ENCODE results near the gene TSSC4. TPM values are rescaled to one million over a fixed set of nuclear protein-coding genes. Genes with fewer than 3 reads are reported as not detected.

Gene TSSC4
- total RNA-seq, 1 experiment from 2014 or later: 87.6 TPM

DNA sequence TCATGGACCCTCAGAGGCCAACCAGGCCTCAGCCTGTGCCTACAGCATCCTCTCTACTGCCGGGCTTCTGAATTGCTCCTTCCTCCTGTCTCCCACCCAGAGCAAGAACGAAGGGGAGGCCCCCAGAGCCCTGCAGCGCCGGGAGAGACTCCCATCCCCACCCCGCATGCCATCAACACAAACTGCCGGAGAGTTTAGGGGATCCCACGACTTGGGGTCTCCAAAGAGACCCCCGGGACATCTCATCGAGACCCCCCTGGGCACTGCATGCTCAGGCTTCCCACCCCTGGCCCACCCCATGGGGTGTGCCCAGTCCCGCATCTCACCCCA, 31.7 kb upstream of the TSSC4 start:
- no peak for DNase-seq (ENCODE audit: low read depth)

DNA sequence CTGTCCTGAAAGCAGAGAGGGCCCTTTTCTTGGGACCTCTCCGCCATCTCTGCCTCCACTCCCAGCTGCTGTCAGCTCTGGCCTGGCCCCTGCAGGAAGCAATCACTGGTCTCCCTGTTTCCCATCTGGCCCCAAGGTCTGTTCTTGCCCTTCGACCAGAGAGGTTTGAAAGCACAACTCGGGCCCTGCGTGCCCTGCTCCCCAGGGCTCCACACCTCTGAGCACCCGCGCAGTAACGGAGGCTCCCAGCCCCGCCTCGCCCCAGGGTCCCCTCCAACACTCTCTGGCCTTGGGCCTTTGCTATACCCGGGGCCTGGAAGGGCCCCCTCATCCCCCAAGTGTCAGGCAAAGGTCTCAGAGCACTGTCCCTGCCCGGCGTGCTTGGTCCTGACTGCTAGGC, 31.2 kb upstream of the TSSC4 start:
- DNase-seq (ENCODE audit: low read depth): no peak

DNA sequence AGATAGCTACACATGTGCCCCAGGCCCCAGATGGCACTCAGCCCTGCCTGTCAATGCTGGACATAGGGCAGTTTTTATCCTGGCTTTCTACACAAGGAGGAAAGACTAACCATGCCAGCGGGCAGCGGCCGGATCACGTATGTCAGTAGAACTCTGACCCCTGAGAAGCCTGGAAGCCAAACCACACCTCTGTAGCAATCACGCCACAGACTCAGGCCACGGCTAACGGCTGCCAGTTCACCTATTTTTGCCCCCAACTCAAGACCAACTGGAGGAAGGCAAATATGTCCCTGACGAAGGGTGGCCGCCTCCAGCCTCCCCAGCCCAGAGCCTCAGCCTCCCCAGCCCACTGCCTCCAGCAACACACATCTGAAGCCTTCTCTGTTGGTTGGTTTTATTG, 30.7 kb upstream of the TSSC4 start:
- DNase-seq (ENCODE audit: low read depth): no peak

DNA sequence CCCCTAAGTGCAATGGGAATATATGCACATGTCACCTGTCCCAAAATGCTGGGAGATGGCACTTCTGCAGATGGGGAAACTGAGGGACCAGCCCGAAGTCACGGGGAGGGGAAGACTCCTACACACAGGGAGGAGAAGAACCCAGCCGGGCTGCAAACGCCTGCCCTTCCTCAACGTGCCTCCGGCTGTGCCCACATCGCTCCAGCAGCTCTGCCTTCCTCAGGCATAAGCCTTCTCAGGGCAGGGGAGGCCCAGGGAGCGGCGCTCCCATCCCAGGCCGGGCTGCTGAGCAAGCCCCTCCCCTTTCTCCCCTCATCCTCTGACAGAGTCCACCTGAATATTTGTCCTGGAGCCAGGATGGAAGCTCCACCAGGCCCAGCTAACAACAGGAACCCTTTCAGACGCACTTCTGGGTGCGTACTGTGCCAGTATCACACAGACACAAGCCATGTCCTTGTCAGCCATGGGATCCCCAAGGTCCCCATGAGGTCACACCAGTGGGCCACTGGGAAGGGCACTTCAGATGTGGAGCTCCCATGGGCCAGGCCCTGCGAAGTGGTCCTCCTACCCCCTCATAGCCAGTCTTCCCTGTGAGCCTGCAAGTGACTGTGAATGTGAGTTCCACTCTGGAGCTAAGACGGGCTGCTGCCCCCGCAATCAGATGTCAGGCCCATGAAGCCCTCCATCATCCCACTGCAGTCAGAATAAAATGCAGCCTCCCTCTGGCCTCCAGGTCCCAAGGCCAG, 25.9 kb upstream of the TSSC4 start:
- no peak for DNase-seq (ENCODE audit: low read depth)

DNA sequence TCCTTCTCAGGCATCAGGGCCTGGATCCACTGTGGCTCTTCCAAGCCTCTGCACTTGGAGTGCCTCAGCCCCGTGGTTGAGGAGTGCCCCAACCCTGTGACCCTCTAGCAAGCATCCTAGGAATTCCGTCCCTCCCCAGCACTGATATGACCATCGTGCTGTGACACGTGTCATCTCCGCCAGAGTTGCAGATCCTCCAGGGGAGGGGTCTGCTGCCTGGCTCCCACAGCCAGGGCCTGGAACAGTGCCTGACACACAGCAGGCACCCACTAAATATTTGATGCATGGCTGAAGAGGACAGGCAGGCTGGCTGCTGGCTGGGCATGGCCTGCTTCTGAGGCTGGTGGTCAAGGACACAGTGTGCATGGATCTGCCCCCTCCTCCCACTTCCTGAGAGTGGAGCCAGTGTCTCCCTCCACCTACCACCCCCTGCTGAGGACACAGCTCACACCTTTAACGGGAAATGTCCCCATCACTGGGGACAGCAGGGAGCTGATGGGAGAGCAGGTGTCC, 25.2 kb upstream of the TSSC4 start:
- DNase-seq (ENCODE audit: low read depth): no peak

DNA sequence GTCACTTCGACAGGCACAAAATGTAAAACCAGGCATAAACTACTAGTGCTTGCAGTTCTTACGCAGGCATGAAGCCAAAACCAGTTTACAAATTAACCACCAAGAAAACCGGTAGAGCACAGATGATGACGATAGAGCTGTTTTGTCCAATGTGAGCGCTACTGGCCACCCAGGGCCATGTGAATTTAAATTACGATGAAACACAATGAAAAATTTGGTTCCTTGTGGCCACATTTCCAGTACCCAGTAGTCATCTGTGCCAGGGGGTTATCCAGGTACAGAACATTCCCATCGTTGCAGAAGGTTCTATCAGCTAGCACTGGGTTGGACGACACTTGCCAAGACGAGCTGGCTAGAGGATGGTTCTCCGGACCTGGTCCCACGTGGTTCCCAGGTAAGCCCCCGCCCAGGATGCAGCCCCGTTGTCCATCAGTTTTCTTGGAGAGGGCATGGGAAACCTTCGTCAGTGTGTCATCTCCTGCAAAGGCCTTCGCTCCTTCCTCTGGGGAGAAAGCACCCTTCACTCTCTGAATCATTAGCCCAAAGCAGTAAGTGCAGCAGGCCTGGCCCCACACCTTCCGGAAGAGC, 24.5 kb upstream of the TSSC4 start:
- no peak for DNase-seq (ENCODE audit: low read depth)

DNA sequence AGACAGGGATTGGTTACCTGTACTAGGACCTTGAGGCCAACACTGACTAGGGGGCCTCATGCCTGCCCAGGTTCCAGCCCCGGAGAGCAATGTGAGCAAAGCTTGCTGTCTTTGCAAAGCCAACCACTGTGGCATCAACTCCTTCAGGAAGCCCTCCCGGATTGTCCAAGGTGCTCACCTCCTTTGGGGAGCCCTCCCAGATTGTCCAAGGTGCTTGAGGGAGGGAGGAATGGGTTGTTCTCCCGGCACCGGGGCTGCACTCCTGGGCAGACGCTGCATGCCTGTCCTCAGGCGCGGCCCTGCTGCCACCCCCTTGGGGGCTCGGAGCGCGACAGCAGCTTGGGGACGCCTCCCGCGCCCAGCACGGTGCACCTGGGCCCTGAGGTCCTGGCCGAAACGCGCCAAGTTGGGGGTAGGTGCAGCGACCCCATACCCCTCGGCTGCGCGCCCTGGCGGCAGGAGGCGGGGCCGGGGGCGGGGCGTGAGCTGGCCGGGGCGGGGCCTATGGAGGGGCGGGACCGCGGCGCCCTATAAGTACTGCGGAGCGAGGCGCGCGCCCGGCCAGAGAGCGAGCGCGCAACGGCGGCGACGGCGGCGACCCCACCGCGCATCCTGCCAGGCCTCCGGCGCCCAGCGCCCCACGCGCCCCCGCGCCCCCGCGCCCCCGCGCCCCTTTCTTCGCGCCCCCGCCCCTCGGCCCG, 23.6 kb upstream of the TSSC4 start, which contains the start of gene CD81:
TSS of gene CD81 (plus strand) at position 560 of the 701 bp plus-strand sequence. CDS start 240 bp downstream, outside the sequence.
- DNase-seq (ENCODE audit: low read depth): no peak

DNA sequence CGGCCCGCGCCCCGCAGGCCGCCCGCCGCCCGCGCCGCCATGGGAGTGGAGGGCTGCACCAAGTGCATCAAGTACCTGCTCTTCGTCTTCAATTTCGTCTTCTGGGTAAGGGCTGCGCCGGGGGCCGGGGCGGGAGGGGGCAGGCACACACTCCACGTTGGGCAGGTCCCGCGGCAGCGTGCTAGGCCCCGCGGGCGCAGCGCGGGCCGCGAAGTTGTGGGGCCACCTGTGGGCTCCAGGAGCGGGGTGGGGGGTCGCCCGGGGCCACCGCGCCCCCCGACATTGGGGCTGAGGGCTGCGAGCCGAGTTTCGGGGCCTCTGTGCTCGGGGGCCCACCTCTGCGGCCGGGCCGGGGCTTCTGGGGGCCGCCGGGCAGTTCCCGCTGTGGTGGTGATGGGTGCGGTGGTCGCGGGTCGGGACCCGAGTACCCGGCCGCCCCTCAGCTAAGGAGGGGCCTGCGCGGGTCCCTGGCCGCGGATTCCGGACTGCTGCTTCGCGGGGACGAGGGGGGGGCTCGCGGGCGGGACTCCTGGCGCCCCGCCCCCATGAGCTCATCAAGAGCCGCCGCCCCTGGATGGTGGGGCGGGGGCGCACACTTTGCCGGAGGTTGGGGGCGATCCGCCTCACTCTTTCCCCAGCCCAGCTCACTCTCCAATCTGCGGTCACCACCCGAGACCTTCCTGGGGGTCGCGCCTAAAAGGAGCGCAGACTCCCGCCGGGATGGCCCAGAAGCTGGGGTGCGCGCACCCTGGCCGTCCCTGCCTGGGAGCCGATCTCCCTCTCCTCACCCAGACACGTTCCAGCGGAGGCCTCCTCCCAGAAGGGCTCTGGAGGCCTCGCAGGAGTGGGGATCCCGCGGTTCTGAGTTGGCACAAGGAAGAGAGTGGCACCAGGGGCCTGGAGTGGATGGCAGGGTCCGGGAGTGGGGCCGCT, 22.8 kb upstream of the TSSC4 start:
- no peak for DNase-seq (ENCODE audit: low read depth)

DNA sequence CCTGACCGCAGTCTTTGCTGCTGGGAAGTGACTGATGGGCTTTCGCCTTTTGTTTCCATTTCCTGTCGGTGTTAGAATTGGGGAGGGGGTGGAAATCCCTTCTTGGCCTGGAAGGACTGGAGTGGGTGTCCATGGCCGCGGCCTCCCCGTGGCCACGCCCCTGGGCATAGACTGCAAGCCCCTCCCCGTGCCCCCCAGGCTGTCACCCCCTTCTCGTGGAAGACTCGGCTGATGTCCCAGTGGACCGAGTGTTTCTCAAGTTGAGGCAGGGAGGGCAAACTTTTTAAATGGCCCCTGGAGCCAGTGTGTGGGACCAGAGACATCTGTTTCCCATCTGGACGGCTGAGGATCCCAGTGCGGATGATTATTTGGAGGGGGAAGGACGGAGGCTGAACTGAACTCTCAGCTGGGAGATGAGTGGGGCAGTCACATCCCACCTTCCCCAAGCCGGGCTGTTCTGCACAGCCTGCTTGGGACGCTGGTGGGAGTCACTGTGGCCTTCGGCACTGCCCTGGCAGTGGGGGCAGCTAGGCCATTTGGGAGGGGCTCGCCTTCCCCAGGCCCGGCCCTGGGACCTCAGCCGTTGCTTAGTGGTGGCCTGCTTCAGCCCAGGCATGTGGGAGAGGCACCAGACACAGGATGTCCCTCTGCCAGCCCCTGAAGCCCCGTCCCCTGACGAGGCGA, 21.9 kb upstream of the TSSC4 start:
- DNase-seq (ENCODE audit: low read depth): no peak

DNA sequence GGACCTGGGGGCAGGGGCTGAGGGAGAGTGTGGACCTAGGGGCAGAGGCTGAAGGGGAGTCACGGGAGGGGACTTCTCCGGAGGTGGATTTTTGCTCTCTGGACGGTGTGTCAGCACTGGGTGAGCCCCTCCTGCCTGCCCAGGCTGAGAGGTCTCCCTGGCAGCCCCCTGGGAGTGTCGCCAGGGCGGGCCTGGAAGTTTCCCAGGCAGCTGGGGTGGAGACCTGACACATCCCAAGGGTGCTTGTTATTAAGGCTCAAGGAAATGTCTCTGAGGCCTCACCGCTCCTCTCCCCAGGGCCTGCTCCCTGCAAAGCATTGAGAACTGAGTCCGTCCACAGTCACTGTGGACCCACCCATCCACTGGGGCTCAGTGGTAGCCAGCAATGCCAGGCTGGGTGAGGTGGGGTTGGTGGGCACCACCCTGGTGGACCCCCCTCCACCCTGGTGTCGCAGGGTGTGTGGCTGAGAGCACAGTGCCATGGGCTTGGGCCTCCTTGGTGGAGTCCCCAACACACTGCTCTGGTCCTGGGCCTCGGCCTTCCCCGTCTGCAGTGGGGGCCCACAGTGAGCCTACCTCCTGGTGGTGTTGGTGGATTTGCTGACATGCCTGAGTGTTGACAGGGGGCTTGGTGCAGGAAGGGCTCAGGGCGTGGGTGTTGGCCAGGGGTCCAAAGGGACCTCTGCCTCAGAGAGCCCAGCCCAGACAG, 20.9 kb upstream of the TSSC4 start:
- no peak for DNase-seq (ENCODE audit: low read depth)

DNA sequence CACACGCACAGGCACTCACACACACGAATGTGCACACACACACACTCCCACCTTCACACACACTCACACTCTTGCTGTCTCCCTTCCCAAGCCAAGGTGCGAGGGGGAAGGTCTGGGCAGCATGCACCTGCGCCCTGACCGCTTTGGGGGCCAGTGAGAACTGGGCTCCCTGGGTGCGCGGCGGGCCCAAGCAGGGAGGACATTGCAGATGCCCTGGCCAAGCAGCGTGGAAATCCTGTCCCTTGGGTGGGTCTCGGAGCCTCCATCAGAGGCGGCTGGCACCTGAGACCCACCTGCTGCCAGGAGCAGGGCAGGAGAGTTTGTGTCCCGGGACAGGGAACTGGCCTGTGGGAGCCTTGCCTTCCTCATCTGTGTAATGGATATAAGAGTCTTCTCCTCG, 20.2 kb upstream of the TSSC4 start:
- no peak for DNase-seq (ENCODE audit: low read depth)

DNA sequence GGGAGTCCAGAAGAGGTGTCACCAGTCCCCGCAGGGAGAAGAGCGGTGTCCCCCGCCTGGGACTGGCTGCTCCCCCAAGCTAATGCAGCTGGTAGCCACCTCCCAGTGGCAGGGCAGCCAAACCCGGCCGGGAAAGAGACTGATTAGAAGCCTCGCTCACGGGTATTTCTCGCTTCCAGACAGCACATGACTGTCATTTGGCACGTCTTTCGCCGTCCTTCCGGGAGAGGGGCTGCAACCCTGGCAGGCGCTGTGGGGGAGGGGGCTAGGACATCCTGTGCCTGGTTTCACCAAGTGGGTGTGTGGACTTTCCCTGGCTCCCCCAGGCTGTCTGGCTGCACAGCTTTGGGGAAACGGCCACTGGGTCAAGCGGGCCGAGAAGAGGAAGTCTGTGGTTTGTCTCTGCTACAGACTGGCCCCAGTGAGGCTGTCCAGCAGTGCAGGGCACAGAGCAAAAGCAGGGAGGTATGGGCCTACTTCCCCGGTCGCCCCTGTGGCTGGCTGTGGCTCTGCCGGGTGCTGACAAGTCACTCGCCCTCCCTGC, 19.7 kb upstream of the TSSC4 start:
- DNase-seq (ENCODE audit: low read depth): no peak

DNA sequence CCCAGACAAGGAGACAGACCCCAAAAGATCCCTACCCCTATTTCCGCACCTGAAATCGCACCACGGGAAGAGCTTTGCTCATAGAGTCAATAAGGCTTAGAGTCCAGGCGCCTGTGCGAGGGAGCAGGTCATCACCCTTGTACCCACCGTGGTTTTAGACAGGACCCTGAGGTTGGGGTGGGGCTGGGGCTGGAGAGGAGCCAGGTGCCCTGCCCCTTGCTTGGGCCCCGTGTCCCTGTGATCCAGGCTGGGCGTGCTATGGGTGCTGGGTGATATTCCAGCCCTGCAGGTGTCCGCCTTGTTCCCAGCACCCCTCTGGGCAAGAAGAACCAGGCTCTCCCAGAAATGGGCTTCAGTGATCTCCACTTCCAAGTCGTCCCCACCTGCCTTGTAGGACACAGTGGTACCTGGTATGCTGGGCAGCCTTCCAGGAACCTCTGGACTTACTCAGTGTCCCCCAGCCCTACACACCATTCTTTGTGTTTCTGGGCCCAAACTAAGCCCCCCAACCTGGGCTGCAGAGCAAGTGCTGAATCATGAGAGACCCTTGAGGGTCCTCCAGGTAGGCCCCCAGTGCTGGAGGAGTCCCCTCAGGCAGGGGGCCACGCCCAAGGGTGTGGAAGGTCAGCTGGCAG, 18.9 kb upstream of the TSSC4 start:
- no peak for DNase-seq (ENCODE audit: low read depth)

DNA sequence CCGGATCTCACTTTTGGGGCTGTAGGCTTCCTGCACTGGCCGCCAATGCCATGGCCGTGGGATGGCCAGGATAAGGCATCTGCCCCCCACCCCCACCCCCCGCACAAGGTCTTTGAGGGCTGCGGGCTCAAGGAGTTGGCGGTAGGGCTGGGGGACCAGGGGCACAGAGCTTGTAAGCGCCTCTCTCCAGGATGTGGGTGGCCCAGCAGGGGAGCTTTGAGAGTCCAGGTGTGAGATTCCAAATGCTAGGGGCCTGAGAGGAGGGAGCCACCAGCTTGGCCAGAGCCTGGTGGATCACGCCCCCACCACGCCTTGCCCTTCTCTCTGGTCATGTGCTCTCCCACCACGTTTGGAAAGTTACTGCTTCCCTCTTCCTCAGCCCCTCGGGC, 18.4 kb upstream of the TSSC4 start:
- no peak for DNase-seq (ENCODE audit: low read depth)

DNA sequence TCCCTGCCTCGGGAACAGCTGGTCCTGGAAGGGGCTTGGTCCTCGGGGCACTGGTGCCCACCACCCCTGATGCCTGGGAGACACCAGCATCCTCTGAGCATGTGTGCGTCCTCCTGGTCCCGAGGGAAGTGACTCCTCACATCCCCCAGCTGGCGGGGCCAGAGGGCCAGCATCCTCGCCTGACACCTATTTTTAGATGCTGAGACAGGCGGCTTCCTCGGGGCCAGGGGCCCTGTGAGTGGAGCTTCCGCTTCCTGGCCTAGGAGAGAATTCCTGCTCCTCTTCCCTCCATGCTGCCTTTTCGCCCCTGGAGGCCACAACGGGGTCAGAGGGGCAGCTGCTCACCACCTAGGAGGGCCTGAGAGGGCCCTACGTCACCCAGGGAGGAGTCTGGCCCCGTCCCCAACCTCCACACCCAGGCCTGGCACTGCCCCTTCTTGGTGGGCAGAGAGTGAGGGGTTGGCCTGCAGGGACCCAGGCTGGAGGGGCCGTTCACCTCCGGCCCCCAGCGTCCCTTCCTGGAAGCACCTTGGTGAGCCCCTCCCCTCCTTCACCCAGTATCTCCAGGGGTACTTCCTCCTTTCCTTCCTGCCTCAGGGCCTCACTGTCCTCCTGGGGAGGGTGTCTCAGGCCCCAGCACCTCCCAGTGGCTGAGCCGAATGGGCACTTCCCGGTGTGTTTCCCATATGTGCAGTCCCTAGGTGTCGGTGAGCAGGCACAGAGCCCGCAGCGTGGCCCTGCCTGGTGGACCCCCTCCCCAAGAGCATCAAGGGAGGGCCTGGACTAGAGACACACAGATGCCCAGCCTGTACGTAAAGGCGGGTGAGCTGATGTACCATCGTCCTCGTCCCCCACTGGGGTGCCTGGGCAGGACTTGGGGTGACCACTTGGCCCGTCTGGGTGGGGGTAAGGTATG, 17.4 kb upstream of the TSSC4 start:
- DNase-seq (ENCODE audit: low read depth): no peak

DNA sequence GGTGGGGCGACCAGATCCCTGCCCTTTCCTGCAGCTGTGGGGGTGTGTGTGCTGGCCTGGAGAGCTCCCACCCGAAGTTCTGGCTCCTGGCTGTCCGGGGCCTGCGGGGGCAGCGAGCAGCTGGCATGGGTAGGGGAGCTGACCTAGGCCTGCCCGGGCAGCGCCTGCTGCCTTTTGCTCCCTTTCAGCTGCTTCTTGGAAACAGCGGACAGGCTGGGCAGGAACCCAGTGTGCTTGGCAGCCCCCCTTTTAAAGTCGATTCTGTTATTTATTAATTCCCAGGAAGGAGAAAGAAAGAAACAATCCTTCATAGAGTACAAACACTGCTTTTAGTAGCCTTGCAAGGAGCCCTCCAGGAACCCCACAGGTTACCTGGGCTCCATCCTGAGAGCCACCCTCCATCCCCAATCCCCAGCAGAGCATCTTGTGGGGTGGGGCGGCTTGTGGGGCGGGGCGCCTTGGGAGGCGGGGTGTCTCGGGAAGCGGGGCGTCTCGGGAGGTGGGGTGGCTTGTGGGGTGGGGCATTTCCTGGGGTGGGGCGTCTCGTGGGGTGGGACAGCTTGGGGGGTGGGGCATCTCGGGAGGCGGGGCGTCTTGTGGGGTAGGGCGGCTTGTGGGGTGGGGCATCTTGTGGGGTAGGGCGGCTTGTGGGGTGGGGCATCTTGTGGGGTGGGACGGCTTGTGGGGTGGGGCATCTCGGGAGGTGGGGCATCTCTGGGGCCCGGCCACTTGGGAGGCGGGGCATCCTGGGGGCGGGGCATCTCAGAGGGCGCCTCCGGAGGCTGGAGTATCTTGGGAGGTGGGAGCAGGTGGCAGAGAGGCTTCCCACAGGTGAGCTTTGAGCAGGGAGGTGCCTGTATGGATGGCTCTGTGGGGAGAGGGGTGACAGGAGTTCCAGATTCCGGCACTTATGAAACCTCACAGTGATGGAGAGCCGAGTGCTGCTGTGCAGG, 16.4 kb upstream of the TSSC4 start:
- DNase-seq (ENCODE audit: low read depth): no peak
